ENCODE measurements around the gene DESI2.
A peak's percentile ranks its signal among the peaks of the same experiment; 100 is the strongest.
"Not testable (repeated sequence)": the region's sequence is repeated elsewhere in the genome, so short reads cannot be mapped to it uniquely, and the experiment has no call there.

Gene DESI2

DNA sequence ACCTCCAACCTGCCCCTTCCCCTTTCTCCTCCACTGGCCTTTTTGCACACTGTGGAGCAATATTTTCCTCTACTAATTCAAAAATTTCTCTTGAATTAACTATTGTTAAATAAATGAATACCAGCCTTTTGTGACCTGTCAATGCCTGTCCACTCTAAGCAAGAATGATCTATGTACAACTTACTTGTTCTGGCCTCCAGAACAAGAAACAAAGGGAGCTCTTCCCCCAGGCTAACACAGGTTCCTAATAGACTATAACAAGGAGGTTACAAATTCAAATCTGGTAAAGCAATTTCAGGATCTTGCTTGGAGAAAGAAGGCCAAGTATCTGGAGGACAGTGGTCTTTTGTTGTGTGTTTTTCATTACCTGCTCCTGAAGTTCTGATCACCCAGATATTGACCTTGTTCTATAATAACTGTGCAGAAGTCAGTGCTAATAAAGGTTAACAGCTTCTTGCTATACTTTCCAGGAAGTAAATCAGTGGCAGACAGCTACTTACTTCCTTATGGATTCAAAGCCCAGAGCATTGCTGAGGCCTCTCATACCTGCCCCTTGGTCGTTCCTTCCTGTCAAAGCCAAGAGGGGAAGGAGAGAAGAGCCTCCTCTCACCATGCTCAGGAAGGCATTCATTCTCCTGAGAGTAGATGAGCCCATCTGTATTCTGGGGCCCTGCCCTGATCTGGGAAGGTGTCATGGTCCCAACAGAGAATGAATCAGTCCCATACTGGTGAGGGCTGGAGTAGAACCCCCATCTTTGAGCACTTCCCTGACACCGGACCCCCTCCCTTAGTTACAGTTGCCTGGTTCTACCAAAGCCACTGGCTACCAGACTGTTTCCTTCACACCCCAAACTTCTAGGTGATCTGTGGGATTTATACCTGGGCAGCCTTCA lies 56.8 kb downstream of the DESI2 start:
- peaks cover 19% of the 10 kb centered on the region for H3K36me3 Mint-ChIP-seq
- ATAC-seq = no peak
- no peak overlapping the region for H3K27ac Mint-ChIP-seq
- H3K4me1 Mint-ChIP-seq = peaks cover 4% of the 10 kb centered on the region
- no peak overlapping the region for H3K4me3 Mint-ChIP-seq
- H3K27me3 Mint-ChIP-seq = no peaks in the 10 kb centered on the region
- no peaks in the 10 kb centered on the region for H3K9me3 Mint-ChIP-seq

- Mint-ChIP-seq H3K27ac (no peak overlapping the region), H3K4me1 (peaks cover 4% of the 10 kb centered on the region), H3K4me3 (no peak overlapping the region), H3K27me3 (no peaks in the 10 kb centered on the region), H3K36me3 (peaks cover 11% of the 10 kb centered on the region), H3K9me3 (no peaks in the 10 kb centered on the region)
- ATAC-seq = no peak
Measured at GRCh38 chr1:244710474-244711062, 57.6 kb downstream of the DESI2 start.

- Mint-ChIP-seq H3K36me3 (no peaks in the 10 kb centered on the region), H3K4me1 (peaks cover 4% of the 10 kb centered on the region), H3K4me3 (no peak overlapping the region), H3K27ac (no peak overlapping the region), H3K27me3 (no peaks in the 10 kb centered on the region), H3K9me3 (no peaks in the 10 kb centered on the region)
- ATAC-seq = no peak
Measured at GRCh38 chr1:244712669-244713068, 59.7 kb downstream of the DESI2 start.

GRCh38 chr1:244713332-244713731 lies 60.4 kb downstream of the DESI2 start:
- no peak for ATAC-seq
- Mint-ChIP-seq H3K4me1 (peaks cover 4% of the 10 kb centered on the region), H3K9me3 (no peaks in the 10 kb centered on the region)

GRCh38 chr1:244727871-244728474 lies 75.0 kb downstream of the DESI2 start:
- ATAC-seq = no peak
- Mint-ChIP-seq H3K4me1 (peaks cover 13% of the 10 kb centered on the region), H3K4me3 (no peak overlapping the region), H3K27ac (no peak overlapping the region), H3K36me3 (no peaks in the 10 kb centered on the region), H3K9me3 (no peaks in the 10 kb centered on the region), H3K27me3 (no peaks in the 10 kb centered on the region)

More at GRCh38 chr1:244713332-244713731, 60.4 kb downstream of the DESI2 start:
- H3K27ac Mint-ChIP-seq = no peak overlapping the region
- no peaks in the 10 kb centered on the region for H3K36me3 Mint-ChIP-seq
- H3K27me3 Mint-ChIP-seq = no peaks in the 10 kb centered on the region
- H3K4me3 Mint-ChIP-seq = no peak overlapping the region

GRCh38 chr1:244730153-244730933 lies 77.4 kb downstream of the DESI2 start:
- peak overlapping the region; percentile 89 for H3K4me3 Mint-ChIP-seq
- no peaks in the 10 kb centered on the region for H3K27me3 Mint-ChIP-seq
- no peaks in the 10 kb centered on the region for H3K9me3 Mint-ChIP-seq
- peaks cover 13% of the 10 kb centered on the region for H3K4me1 Mint-ChIP-seq
- ATAC-seq = peak; percentile 64
- peak overlapping the region; percentile 71 for H3K27ac Mint-ChIP-seq
- no peaks in the 10 kb centered on the region for H3K36me3 Mint-ChIP-seq

DNA sequence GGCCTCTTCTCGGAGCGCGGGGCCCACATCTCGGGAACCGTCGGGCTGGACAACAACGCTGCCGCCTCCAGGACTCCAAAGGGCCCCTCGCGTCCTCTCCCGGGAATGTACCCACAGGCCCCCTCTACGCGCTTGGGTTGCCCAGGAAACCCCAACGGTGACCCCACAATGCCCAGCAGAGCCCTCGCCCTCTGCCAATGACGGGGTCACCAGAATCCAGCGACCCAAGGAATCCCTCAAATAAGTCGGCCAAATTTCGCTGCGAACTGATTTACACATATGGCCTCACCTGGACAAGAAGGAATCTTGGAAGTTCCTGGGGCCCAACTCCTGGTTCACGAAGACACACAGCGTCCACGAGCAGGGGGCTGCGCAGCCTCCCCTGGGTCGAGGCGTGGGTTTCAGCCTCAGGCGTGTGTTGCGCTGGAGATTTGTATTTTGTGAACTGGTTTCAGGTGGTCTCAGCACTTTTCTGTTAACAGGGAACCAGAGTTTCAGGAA lies 78.1 kb downstream of the DESI2 start:
- Mint-ChIP-seq H3K27ac (peak overlapping the region; percentile 71), H3K4me3 (peak overlapping the region; percentile 89), H3K4me1 (peaks cover 13% of the 10 kb centered on the region), H3K27me3 (no peaks in the 10 kb centered on the region), H3K9me3 (peaks cover 2% of the 10 kb centered on the region), H3K36me3 (peaks cover 4% of the 10 kb centered on the region)
- no peak for ATAC-seq

DNA sequence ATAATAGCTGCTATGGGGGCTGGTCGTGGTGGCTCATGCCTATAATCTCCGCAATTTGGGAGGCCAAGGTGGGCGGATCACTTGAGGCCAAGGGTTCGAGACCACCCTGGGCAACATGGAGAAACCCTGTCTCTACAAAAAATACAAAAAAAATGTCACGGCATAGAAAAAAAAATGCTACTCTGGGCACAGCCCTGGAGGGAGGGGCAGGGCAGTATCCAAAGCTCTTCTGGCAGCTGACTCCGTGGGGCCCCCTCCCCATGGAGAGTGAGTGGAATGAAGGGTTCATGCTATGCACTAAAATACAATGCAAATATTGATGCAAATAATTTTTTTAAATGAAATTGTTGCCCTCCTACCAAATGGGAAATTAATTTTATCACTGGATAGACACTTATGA lies 78.7 kb downstream of the DESI2 start:
- peaks cover 13% of the 10 kb centered on the region for H3K4me1 Mint-ChIP-seq

DNA sequence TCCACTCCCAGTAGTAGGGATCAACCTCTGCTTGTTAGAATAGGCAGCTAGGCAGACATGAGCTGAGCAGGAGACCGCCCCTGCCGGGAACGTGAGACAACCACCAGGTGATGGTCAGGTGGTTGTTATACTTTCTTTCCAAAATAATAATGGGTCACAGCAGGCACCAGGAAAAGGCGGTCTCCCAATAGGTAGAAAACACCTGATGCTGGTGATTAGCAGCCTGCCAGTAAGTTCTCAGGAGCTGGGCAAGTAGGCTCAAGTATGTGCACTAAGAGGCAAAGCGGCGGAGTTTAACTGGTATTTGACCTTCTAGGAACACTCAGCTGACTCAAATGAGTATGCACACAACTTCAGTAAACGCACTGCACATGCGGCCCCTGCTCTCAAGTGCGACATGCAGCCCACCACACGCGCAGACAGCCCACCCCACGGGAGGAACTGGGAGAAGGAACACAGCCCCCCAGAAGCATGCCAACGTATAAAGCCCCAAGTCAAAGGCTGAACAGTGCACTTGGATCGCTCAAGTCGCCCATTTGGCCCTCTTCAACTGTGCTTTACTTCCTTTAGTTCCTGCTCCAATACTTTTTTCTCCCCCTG lies 80.0 kb downstream of the DESI2 start:
- no peaks in the 10 kb centered on the region for H3K27me3 Mint-ChIP-seq
- H3K36me3 Mint-ChIP-seq = peaks cover 5% of the 10 kb centered on the region
- no peak overlapping the region for H3K4me3 Mint-ChIP-seq
- no peak overlapping the region for H3K27ac Mint-ChIP-seq
- H3K4me1 Mint-ChIP-seq = peaks cover 13% of the 10 kb centered on the region
- H3K9me3 Mint-ChIP-seq = peaks cover 2% of the 10 kb centered on the region
- no peak for ATAC-seq

More for the DNA sequence above, 78.7 kb downstream of the DESI2 start:
- H3K27ac Mint-ChIP-seq = no peak overlapping the region
- no peak overlapping the region for H3K4me3 Mint-ChIP-seq
- H3K9me3 Mint-ChIP-seq = peaks cover 2% of the 10 kb centered on the region
- H3K36me3 Mint-ChIP-seq = peaks cover 5% of the 10 kb centered on the region
- no peak for ATAC-seq
- H3K27me3 Mint-ChIP-seq = no peaks in the 10 kb centered on the region

DNA sequence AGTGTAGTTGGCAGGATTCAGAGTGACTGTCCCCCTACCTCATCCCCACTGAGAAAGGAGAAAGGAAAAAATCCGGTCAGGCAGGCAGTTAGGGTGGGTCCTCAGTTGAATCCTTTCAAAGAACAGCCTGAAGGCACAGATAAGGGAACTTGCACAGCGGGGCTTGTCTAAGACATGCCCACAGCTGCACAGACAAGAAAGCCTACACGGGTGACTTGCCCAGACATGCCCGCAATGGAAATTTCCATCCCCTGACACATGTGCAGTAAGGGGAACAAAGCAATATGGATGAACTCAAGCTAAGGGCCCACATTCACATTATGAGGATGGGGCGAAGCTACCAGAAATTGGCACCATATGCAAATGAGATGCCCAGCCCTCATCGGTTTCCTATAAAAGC lies 82.5 kb downstream of the DESI2 start:
- peaks cover 5% of the 10 kb centered on the region for H3K36me3 Mint-ChIP-seq
- H3K27me3 Mint-ChIP-seq = no peaks in the 10 kb centered on the region
- peaks cover 2% of the 10 kb centered on the region for H3K9me3 Mint-ChIP-seq
- H3K4me1 Mint-ChIP-seq = no peaks in the 10 kb centered on the region
- no peak overlapping the region for H3K4me3 Mint-ChIP-seq
- ATAC-seq = peak; percentile 68
- peak overlapping the region; percentile 65 for H3K27ac Mint-ChIP-seq

- Mint-ChIP-seq H3K4me3 (no peak overlapping the region), H3K36me3 (peaks cover 5% of the 10 kb centered on the region), H3K9me3 (peaks cover 2% of the 10 kb centered on the region), H3K27ac (peak overlapping the region; percentile 65), H3K4me1 (no peaks in the 10 kb centered on the region), H3K27me3 (no peaks in the 10 kb centered on the region)
- no peak for ATAC-seq
Measured at GRCh38 chr1:244735876-244736561, 83.1 kb downstream of the DESI2 start.

- not testable (repeated sequence) for ATAC-seq, H3K27me3 Mint-ChIP-seq, H3K4me3 Mint-ChIP-seq, H3K36me3 Mint-ChIP-seq, H3K4me1 Mint-ChIP-seq, H3K9me3 Mint-ChIP-seq, H3K27ac Mint-ChIP-seq
Measured at GRCh38 chr1:244739140-244739539, 86.2 kb downstream of the DESI2 start.

- H3K27me3 Mint-ChIP-seq, H3K27ac Mint-ChIP-seq, ATAC-seq, H3K4me3 Mint-ChIP-seq, H3K4me1 Mint-ChIP-seq, H3K9me3 Mint-ChIP-seq, H3K36me3 Mint-ChIP-seq: not testable (repeated sequence)
Measured at GRCh38 chr1:244740027-244740617, 87.2 kb downstream of the DESI2 start.

DNA sequence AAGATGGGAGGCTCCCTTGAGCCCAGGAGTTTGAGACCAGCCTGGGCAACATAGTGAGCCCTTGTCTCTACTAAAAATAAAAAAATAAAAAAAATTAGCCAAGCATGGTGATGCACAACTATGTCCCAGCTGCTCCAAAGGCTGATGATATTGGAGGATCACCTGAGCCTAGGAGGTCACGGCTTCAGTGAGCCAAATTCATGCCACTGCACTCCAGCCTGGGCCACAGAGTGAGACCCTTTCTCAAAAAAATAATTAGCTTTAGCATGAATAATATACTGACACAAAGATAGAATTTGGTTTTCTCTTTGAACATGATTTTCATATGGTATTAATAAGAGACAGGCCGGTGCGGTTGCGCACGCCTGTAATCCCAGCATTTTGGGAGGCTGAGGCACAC lies 88.8 kb downstream of the DESI2 start:
- Mint-ChIP-seq H3K27me3 (no peaks in the 10 kb centered on the region), H3K9me3 (no peaks in the 10 kb centered on the region), H3K27ac (no peak overlapping the region), H3K36me3 (no peaks in the 10 kb centered on the region), H3K4me3 (no peak overlapping the region), H3K4me1 (peaks cover 6% of the 10 kb centered on the region)
- ATAC-seq = no peak

All from stimulated activated memory B cell treated with anti-CD40 and anti-IgM and Interleukin-4, amounts not matched to agents 10 μg/mL and 1 μg/mL and 100 μg/mL, for 72 hours (primary cell).